IMR-90 (cell line): ENCODE measurements around the gene MUCL1.

Source experiments
- BHLHE40 ChIP-seq: fragments of 150-350 bp; IDR thresholded peaks from 2 replicates; pipeline ENCODE4 v1.6.1; 2016; ENCODE audit warnings: mild to moderate bottlenecking, low read depth, low read length
- CTCF ChIP-seq: conservative IDR thresholded peaks from 2 replicates; pipeline ENCODE4 v1.5.1; 2012; ENCODE audit warnings: mild to moderate bottlenecking, low read depth, low read length, improper control_type of control experiment
- MAFK ChIP-seq: IDR thresholded peaks from 2 replicates; pipeline ENCODE4 v1.6.1; 2012; ENCODE audit warnings: low read depth, low read length, improper control_type of control experiment
- MXI1 ChIP-seq: IDR thresholded peaks from 2 replicates; pipeline ENCODE4 v1.6.1; 2012; ENCODE audit warnings: low read depth, mild to moderate bottlenecking, low read length, moderate library complexity, borderline replicate concordance
- POLR2A ChIP-seq: IDR thresholded peaks from 2 replicates; pipeline ENCODE4 v1.6.1; 2012; ENCODE audit warnings: mild to moderate bottlenecking, low read depth, low read length
- RAD21 ChIP-seq: IDR thresholded peaks from 2 replicates; pipeline ENCODE4 v1.6.1; 2012; ENCODE audit warnings: low read length, improper control_type of control experiment
- RCOR1 ChIP-seq: IDR thresholded peaks from 2 replicates; pipeline ENCODE4 v1.6.1; 2012; ENCODE audit warnings: mild to moderate bottlenecking, low read length, improper control_type of control experiment; ENCODE audit not compliant: insufficient replicate concordance
- TF ChIP-seq, protein P1 (sequence below): fragments of 150-350 bp; IDR thresholded peaks from 2 replicates; pipeline ENCODE4 v1.6.1; 2017; ENCODE audit warnings: mild to moderate bottlenecking, antibody characterized with exemption, low read length, low read depth

DNA sequence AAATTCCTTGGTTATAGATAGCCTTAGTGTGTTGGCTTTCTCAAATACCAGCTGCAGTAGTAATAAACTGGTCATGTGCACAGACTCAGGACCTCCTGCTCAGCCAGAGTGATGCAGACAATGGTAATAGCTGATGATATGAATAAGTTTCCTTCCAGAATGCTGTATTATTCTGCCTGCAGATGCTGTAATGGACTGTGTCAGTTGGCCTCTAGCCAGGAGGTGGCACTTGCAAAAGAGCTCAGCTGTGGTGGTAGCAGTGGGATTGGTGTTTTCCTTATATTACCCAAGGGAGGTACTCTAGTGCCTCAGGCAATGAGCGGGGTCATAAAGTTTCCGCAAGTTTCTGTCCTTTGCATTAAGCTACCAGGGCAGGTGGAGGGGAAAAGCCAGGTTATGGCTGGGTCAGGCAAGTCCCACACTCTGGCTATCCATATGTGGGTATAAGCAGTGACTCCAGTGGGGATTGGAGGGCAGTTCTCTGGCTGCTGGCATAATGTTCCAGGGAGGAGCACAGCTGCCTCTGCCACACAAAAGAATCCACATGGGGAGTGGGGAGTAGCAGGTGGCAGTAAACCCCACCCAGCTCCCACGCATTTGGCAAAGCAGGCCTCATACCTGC is 14.0 kb upstream of the MUCL1 start:
- TF ChIP-seq CTCF, result no peak
- no peak for TF ChIP-seq MAFK
- TF ChIP-seq POLR2A, result no peak
- TF ChIP-seq RAD21, result no peak
- TF ChIP-seq RCOR1, result no peak
- TF ChIP-seq, protein P1, sequence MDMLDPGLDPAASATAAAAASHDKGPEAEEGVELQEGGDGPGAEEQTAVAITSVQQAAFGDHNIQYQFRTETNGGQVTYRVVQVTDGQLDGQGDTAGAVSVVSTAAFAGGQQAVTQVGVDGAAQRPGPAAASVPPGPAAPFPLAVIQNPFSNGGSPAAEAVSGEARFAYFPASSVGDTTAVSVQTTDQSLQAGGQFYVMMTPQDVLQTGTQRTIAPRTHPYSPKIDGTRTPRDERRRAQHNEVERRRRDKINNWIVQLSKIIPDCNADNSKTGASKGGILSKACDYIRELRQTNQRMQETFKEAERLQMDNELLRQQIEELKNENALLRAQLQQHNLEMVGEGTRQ, result no peak
- no peak for TF ChIP-seq BHLHE40
- TF ChIP-seq MXI1, result no peak
